Thyroid gland (tissue), 4 donors: Measurements from ENCODE around the gene FMN1. TPM values are rescaled to one million over a fixed set of nuclear protein-coding genes. Genes with fewer than 3 reads are reported as not detected.
A peak's percentile ranks its signal among the peaks of the same experiment; 100 is the strongest.

Experiments used
- DNase-seq, 2 donors: peaks; one replicate each; pipeline ENCODE4 v3.0.0-alpha.2; 2019
- H3K27ac ChIP-seq, 3 donors: fragments of 200-600 bp; sonication (generic); 1 replicate in 2 of 3; 2 replicates in 1 of 3; pipeline ENCODE4 v1.5.1; 2016 to 2019; ENCODE audit warnings: mild to moderate bottlenecking in 1 of 3, moderate library complexity in 1 of 3
- H3K27me3 ChIP-seq: fragments of 200-600 bp; sonication (generic); one replicate; pipeline ENCODE4 v1.5.1; 2019
- H3K36me3 ChIP-seq, 2 donors: fragments of 200-600 bp; sonication (generic); one replicate each; pipeline ENCODE4 v1.5.1; 2016 to 2019
- H3K4me1 ChIP-seq, 2 donors: fragments of 200-600 bp; sonication (generic); one replicate each; pipeline ENCODE4 v1.5.1; 2017 to 2019
- H3K4me3 ChIP-seq, 3 donors: fragments of 200-600 bp; sonication (generic); replicated peaks in 1 of 3; 1 replicate in 2 of 3; 2 replicates in 1 of 3; pipeline ENCODE4 v1.5.1; 2016; ENCODE audit warnings: mild to moderate bottlenecking in 1 of 3
- H3K9me3 ChIP-seq: fragments of 200-600 bp; sonication (generic); one replicate; pipeline ENCODE4 v1.5.1; 2017
- POLR2A ChIP-seq, 2 donors: fragments of 450-650 bp; IDR thresholded peaks; one replicate each; pipeline ENCODE4 v1.6.1; 2017; ENCODE audit warnings: antibody characterized with exemption in 2 of 2, mild to moderate bottlenecking in 2 of 2, moderate library complexity in 1 of 2
- WGBS, 2 donors: methylation state at CpG; one replicate each; pipeline ENCODE4 v1.1.5; 2017; 5-methylcytosine and 5-hydroxymethylcytosine counted together
- intact Hi-C: fragments of 100-400 bp; cut with DNase I; formaldehyde crosslinking; loops from one replicate; pipeline ENCODE4 v1.15.1; 2023
- total RNA-seq, 4 donors: library from RNA; depleted of rRNA; stranded (reverse); fragments of >200 nt; gene quantifications; one replicate each; pipeline ENCODE4 v1.2.3, GENCODE V29; 2016
- TF ChIP-seq, protein P1 (sequence below), 6 experiments: fragments of 200-600 bp in 3 of 6; fragments of 450-650 bp in 3 of 6; sonication (generic) in 3 of 6; IDR thresholded peaks; one replicate each; pipeline ENCODE4 v1.5.1; 2016 to 2019; ENCODE audit warnings: antibody characterized with exemption in 6 of 6, mild to moderate bottlenecking in 2 of 6, inconsistent platforms in 1 of 6, moderate library complexity in 1 of 6

Gene FMN1
- total RNA-seq, 4 donors from 2014 or later: 13.8 to 28.3 (median 22.5) TPM

DNA sequence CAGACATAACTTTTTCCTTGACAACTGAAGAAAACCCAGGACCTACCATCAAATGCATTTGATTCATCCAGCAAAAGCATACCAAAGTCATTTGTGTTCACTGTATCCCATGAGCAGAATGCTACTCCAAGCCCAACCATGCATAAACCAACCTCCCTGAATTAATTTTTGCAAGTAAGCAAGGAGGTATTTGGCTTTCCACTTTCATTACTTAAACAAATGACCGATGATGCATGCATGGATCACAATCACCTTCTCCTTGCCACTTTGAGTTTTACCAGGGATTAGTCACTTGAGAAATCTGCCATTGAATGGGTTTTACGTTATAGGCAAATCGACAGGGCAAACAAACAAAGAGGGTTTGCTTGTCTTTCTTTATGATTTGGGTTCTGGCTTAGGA is 214.8 kb downstream of the FMN1 start:
- TF ChIP-seq POLR2A (IDR thresholded peaks at IDR 0.05): no peak
- TF ChIP-seq, protein P1, sequence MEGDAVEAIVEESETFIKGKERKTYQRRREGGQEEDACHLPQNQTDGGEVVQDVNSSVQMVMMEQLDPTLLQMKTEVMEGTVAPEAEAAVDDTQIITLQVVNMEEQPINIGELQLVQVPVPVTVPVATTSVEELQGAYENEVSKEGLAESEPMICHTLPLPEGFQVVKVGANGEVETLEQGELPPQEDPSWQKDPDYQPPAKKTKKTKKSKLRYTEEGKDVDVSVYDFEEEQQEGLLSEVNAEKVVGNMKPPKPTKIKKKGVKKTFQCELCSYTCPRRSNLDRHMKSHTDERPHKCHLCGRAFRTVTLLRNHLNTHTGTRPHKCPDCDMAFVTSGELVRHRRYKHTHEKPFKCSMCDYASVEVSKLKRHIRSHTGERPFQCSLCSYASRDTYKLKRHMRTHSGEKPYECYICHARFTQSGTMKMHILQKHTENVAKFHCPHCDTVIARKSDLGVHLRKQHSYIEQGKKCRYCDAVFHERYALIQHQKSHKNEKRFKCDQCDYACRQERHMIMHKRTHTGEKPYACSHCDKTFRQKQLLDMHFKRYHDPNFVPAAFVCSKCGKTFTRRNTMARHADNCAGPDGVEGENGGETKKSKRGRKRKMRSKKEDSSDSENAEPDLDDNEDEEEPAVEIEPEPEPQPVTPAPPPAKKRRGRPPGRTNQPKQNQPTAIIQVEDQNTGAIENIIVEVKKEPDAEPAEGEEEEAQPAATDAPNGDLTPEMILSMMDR (IDR thresholded peaks at IDR 0.05): no peak
- Histone ChIP-seq H3K27ac (peak overlapping the region in 1 of 3 donors; percentile 7), H3K4me3 (no peak overlapping the region), H3K9me3 (no peaks in the 10 kb centered on the region), H3K27me3 (no peaks in the 10 kb centered on the region), H3K4me1 (peaks cover 6 to 8% of the 10 kb centered on the region in 2 donors), H3K36me3 (no peaks in the 10 kb centered on the region)
- WGBS, 2 donors: 26 to 37% methylated on average over 3 of the region's 3 CpGs
- DNase-seq: no peak
- intact Hi-C loops: no loop called here

DNA sequence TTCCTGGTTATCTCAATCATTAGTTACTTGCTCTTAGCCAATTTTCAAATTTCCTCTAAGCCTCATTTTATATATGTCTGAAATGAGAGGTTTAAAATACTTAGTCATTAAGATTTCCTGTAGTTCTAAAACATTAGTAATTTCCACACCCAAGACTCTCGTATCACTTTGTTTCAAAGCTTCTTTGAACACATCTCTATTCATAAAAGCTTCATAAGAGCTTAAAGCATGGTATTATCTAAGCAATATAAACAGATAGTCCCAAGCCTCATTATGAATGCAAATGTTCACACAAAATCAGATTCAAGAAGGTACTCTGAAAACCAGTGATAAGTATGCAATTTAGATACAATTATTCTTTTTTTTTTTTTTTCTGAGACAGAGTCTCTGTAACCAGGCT is 217.0 kb downstream of the FMN1 start:
- intact Hi-C loops: no loop called here
- no peaks in the 10 kb centered on the region for H3K36me3 ChIP-seq
- no peak for TF ChIP-seq POLR2A (IDR thresholded peaks at IDR 0.05)
- TF ChIP-seq, protein P1 (IDR thresholded peaks at IDR 0.05): no peak
- H3K4me3 ChIP-seq: no peak overlapping the region
- H3K27me3 ChIP-seq: no peaks in the 10 kb centered on the region
- no peak overlapping the region for H3K27ac ChIP-seq
- peaks cover 6 to 8% of the 10 kb centered on the region in 2 donors for H3K4me1 ChIP-seq
- H3K9me3 ChIP-seq: no peaks in the 10 kb centered on the region
- WGBS, 2 donors: 80 to 86% methylated on average over 1 of the region's 1 CpG
- no peak for DNase-seq

DNA sequence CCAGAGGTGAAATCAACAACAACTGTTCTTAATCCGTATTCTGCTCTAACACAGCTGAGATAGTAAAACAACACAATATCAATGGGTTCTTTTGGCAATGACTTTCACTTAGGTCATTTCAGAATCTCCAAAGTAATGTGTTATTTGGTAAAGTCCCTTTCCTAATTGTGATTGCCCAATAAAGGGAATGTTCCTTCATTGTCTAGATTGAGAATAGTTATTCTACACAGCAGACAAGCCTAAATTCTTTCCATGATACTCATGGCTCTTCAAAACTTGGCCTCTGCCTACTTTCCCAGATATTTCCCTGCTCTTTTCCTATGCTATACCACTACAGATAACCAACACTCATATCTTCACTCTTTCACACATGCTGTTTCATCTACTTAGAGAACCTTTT is 219.8 kb downstream of the FMN1 start:
- no peaks in the 10 kb centered on the region for H3K27me3 ChIP-seq
- H3K36me3 ChIP-seq: no peaks in the 10 kb centered on the region
- DNase-seq: no peak
- H3K4me3 ChIP-seq: no peak overlapping the region
- TF ChIP-seq, protein P1 (IDR thresholded peaks at IDR 0.05): no peak
- TF ChIP-seq POLR2A (IDR thresholded peaks at IDR 0.05): no peak
- WGBS, 2 donors: 86 to 96% methylated on average over 1 of the region's 1 CpG
- peaks cover 2 to 3% of the 10 kb centered on the region in 2 donors for H3K4me1 ChIP-seq
- H3K27ac ChIP-seq: no peak overlapping the region
- H3K9me3 ChIP-seq: no peaks in the 10 kb centered on the region
- intact Hi-C loops: no loop called here

DNA sequence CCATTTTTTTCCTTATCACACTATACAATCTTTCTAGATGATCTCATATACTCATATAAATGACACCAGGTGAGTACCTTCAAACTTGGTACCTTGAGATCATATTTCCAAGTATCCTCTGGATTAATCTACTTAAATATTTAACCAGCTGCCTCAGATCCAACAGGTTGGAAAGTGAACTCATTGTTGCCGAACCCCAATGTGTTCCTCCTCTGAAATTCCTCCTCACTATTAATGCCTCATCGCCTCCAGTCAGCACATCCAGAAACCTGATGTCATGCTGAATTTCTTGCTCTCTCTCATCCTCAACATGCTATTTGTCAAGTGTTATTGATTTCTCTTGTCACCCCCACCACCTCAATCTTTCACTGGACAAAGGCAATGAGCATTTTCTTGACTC is 221.8 kb downstream of the FMN1 start:
- WGBS, 2 donors: 97% methylated on average over 2 of the region's 2 CpGs
- H3K27me3 ChIP-seq: no peaks in the 10 kb centered on the region
- H3K4me1 ChIP-seq: no peaks in the 10 kb centered on the region
- H3K9me3 ChIP-seq: no peaks in the 10 kb centered on the region
- intact Hi-C loops: no loop called here
- DNase-seq: no peak
- H3K4me3 ChIP-seq: no peak overlapping the region
- TF ChIP-seq, protein P1 (IDR thresholded peaks at IDR 0.05): no peak
- no peak for TF ChIP-seq POLR2A (IDR thresholded peaks at IDR 0.05)
- H3K36me3 ChIP-seq: no peaks in the 10 kb centered on the region
- no peak overlapping the region for H3K27ac ChIP-seq

DNA sequence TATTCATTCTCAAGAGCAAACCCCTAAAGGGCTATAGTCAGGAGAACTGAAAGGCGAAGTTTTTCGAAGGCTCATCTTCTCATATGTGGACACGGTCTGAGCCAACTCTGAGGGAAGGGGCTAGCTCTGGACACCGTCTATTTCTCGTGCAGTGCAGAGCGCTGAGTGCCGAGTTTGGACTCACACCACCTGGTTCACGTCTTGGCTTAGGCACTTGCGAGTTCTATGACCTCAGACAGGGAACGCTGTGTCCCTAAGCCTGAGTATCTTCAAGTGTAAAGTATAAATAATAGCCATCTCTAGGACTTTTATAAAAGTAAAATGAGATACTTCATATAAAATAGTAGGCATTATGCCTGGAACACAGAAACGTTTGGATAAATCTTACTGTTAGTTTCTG is 223.7 kb downstream of the FMN1 start:
- Histone ChIP-seq H3K9me3 (no peaks in the 10 kb centered on the region), H3K27me3 (no peaks in the 10 kb centered on the region), H3K4me3 (no peak overlapping the region), H3K36me3 (no peaks in the 10 kb centered on the region), H3K4me1 (no peaks in the 10 kb centered on the region), H3K27ac (no peak overlapping the region)
- intact Hi-C loops: no loop called here
- DNase-seq: no peak
- TF ChIP-seq, protein P1 (IDR thresholded peaks at IDR 0.05): no peak
- no peak for TF ChIP-seq POLR2A (IDR thresholded peaks at IDR 0.05)
- 83 to 85% methylated on average over 11 of the region's 11 CpGs for WGBS, 2 donors
